Keratinocyte (primary cell): ENCODE data around the gene FAM234A.

Experiments
- CTCF ChIP-seq, 3 experiments: IDR thresholded peaks in 1 of 3; conservative IDR thresholded peaks in 1 of 3; optimal IDR thresholded peaks in 1 of 3; 2 replicates in 2 of 3; 3 replicates in 1 of 3; pipeline versions ENCODE3 to v1.5.1; 2011; ENCODE audit warnings: low read length in 3 of 3, mild to moderate bottlenecking in 3 of 3, moderate library complexity in 2 of 3, control low read depth in 1 of 3, inconsistent platforms in 1 of 3; ENCODE audit not compliant: insufficient read depth in 2 of 3; ENCODE audit errors: extremely low read depth in 1 of 3
- EZH2 ChIP-seq: IDR thresholded peaks from one replicate; pipeline ENCODE4 v1.6.1; 2012; ENCODE audit warnings: inconsistent platforms, mild to moderate bottlenecking, low read length, moderate library complexity

- TF ChIP-seq CTCF (optimal IDR thresholded peaks at IDR 0.05 in 1 of 3, IDR thresholded peaks at IDR 0.05 in 1 of 3, conservative IDR thresholded peaks at IDR 0.05 in 1 of 3; ENCODE audit: extremely low read depth in 1 of 3, insufficient read depth in 2 of 3, low read length in 3 of 3) (no peak), EZH2 (no peak)
Observed at GRCh38 chr16:203246-203645, 31.4 kb upstream of the FAM234A start.
